OCI-LY1 (cell line): ENCODE data around the gene SLC12A7.
"Not testable (repeated sequence)": the region's sequence is repeated elsewhere in the genome, so short reads cannot be mapped to it uniquely, and the experiment has no call there.

Source experiments
- H2AFZ ChIP-seq: fragments of 200-600 bp; sonication (generic), shearing (Covaris generic); 2 replicates; pipeline ENCODE4 v1.6.0; 2014; ENCODE audit warnings: antibody characterized with exemption, mild to moderate bottlenecking, low read length
- H3F3A ChIP-seq: fragments of 200-600 bp; sonication (generic), shearing (Covaris generic); 2 replicates; pipeline ENCODE4 v1.6.0; 2014; ENCODE audit warnings: mild to moderate bottlenecking, antibody characterized with exemption, low read length, moderate library complexity; ENCODE audit not compliant: insufficient read depth
- H3K27ac ChIP-seq: fragments of 200-600 bp; sonication (generic); 2 replicates; pipeline ENCODE4 v1.5.1; 2014; ENCODE audit warnings: low read length, mixed run types, mild to moderate bottlenecking, low read depth; ENCODE audit not compliant: poor library complexity, severe bottlenecking
- H3K27me3 ChIP-seq: fragments of 200-600 bp; sonication (generic); 2 replicates; pipeline ENCODE4 v1.6.0; 2014; ENCODE audit warnings: antibody characterized with exemption, mild to moderate bottlenecking, low read length, moderate library complexity; ENCODE audit not compliant: insufficient read depth
- H3K36me3 ChIP-seq: fragments of 200-600 bp; sonication (generic); 2 replicates; pipeline ENCODE4 v1.6.1; 2014; ENCODE audit warnings: mild to moderate bottlenecking, antibody characterized with exemption, low read length, moderate library complexity, mixed read lengths; ENCODE audit not compliant: insufficient read depth
- H3K4me1 ChIP-seq: fragments of 200-600 bp; sonication (generic); 2 replicates; pipeline ENCODE4 v1.5.1; 2014; ENCODE audit warnings: mild to moderate bottlenecking, low read length, moderate library complexity; ENCODE audit not compliant: insufficient read depth, severe bottlenecking
- H3K4me2 ChIP-seq: fragments of 200-600 bp; sonication (generic), shearing (Covaris generic); 2 replicates; pipeline ENCODE4 v1.6.1; 2014; ENCODE audit warnings: low read length
- H3K4me3 ChIP-seq: fragments of 200-600 bp; sonication (generic); 2 replicates; pipeline ENCODE4 v1.5.1; 2014; ENCODE audit warnings: low read length, low read depth, mild to moderate bottlenecking, mixed read lengths; ENCODE audit not compliant: poor library complexity, severe bottlenecking
- H3K79me2 ChIP-seq: fragments of 200-600 bp; shearing (Covaris generic); 2 replicates; pipeline ENCODE4 v1.6.1; 2016; ENCODE audit warnings: mixed run types, low read length, mixed read lengths; ENCODE audit not compliant: insufficient read depth
- H3K9ac ChIP-seq: fragments of 200-600 bp; sonication (generic), shearing (Covaris generic); 2 replicates; pipeline ENCODE4 v1.6.1; 2014; ENCODE audit warnings: mild to moderate bottlenecking, low read length, mixed read lengths
- H3K9me2 ChIP-seq: fragments of 200-600 bp; sonication (generic), shearing (Covaris generic); 2 replicates; pipeline ENCODE4 v1.6.1; 2014; ENCODE audit warnings: low read depth, mild to moderate bottlenecking, low read length, mixed read lengths
- H3K9me3 ChIP-seq: fragments of 200-600 bp; shearing (Covaris generic); 2 replicates; pipeline ENCODE4 v1.6.1; 2014; ENCODE audit warnings: low read length, mixed read lengths
- H4K20me1 ChIP-seq: fragments of 200-600 bp; sonication (generic), shearing (Covaris generic); 2 replicates; pipeline ENCODE4 v1.6.0; 2016; ENCODE audit warnings: mild to moderate bottlenecking, low read length; ENCODE audit not compliant: insufficient read depth
- CTCF ChIP-seq: fragments of 200-600 bp; sonication (generic), shearing (Covaris generic); IDR thresholded peaks from 2 replicates; pipeline ENCODE4 v1.5.1; 2017; ENCODE audit warnings: mild to moderate bottlenecking, antibody characterized with exemption, low read length, moderate library complexity, mixed read lengths
- EZH2 ChIP-seq: fragments of 200-600 bp; sonication (generic), shearing (Covaris generic); IDR thresholded peaks from 2 replicates; pipeline ENCODE4 v1.8.0; 2017; ENCODE audit warnings: borderline replicate concordance, mixed run types, mild to moderate bottlenecking, antibody characterized with exemption, low read length, moderate library complexity, mixed read lengths

Gene SLC12A7

DNA sequence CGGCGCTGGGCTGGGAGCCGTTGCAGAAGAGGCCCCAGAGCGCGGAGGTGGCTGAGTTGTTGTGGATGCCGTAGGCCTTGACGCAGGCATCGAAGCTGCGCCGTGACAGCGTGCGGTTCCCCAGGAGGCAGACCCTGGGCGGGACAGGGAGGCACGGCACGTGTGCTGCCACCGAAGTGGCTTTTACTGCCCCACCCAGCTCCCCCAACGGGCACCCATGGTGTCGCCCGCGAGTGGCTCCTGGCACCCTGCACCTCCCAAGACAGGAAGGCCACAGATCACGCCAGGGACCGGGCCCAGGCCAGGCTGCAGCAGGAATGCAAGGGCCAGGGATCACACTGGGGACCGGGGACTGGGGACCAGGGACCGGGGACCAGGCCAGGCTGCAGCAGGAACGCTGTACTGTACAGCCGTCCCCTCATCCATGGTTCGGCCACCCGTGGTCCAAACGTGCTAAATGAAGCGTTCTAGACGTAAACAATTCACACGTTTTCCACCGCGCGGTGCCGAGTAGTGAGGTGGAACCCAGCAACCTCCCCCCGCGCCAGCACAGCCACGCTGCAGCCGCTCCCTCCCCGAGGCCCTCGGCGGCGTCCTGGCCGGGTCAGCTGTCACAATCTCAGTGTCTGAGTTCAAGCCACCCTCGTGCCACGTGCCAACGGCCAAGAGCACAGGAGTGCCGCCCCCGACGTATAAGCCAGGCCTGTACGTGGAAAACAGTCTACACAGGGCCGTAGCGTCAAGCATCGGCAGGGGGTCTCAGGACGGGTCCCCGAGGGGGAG is 27.8 kb downstream of the SLC12A7 start:
- H4K20me1 ChIP-seq, result no peaks in the 10 kb centered on the region
- no peaks in the 10 kb centered on the region; the same call in 1 of the 2 replicates for H3K27me3 ChIP-seq
- H3K9me2 ChIP-seq, result no peaks in the 10 kb centered on the region
- TF ChIP-seq EZH2 (no peak), CTCF (no peak)
- no peaks in the 10 kb centered on the region for H3K36me3 ChIP-seq
- no peaks in the 10 kb centered on the region for H3K9me3 ChIP-seq
- no peaks in the 10 kb centered on the region for H3K79me2 ChIP-seq
- H3F3A ChIP-seq, result no peaks in the 10 kb centered on the region
- H3K4me3 ChIP-seq, result no peak overlapping the region
- H3K4me1 ChIP-seq, result no peaks in the 10 kb centered on the region
- H3K27ac ChIP-seq, result no peak overlapping the region
- no peak overlapping the region for H3K9ac ChIP-seq
- no peak overlapping the region for H2AFZ ChIP-seq
- no peak overlapping the region for H3K4me2 ChIP-seq

DNA sequence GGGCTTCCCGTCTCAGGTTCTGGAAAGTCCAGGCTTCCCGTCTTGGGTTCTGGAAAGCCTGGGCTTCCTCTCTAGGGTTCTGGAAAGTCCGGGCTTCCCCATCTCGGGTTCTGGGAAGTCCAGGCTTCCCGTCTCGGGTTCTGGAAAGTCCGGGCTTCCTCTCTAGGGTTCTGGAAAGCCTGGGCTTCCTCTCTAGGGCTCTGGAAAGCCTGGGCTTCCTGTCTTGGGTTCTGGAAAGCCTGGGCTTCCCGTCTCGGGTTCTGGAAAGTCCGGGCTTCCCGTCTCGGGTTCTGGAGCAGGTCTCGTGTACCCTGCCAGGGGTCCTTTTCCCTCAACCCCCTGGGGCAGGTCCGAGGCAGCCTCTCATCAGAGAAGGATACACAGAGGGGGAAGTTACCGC is 28.8 kb downstream of the SLC12A7 start:
- H3K79me2 ChIP-seq, H3K36me3 ChIP-seq, H2AFZ ChIP-seq, H3K4me2 ChIP-seq, H3K9me3 ChIP-seq, H3K4me3 ChIP-seq, H3K27ac ChIP-seq, H3K4me1 ChIP-seq, H3F3A ChIP-seq, H3K27me3 ChIP-seq, H3K9me2 ChIP-seq, H4K20me1 ChIP-seq, H3K9ac ChIP-seq: not testable (repeated sequence)

GRCh38 chr5:1081519-1081918 is 30.3 kb downstream of the SLC12A7 start:
- H3K79me2 ChIP-seq, result no peaks in the 10 kb centered on the region
- no peaks in the 10 kb centered on the region for H3K36me3 ChIP-seq
- H3K27me3 ChIP-seq, result no peaks in the 10 kb centered on the region; the same call in 1 of the 2 replicates
- no peak overlapping the region for H3K27ac ChIP-seq
- TF ChIP-seq EZH2 (no peak), CTCF (no peak)
- no peaks in the 10 kb centered on the region for H3K9me3 ChIP-seq
- no peak overlapping the region for H2AFZ ChIP-seq
- no peaks in the 10 kb centered on the region for H3K9me2 ChIP-seq
- H3K4me3 ChIP-seq, result no peak overlapping the region
- no peak overlapping the region for H3K4me2 ChIP-seq
- no peaks in the 10 kb centered on the region for H3K4me1 ChIP-seq
- no peaks in the 10 kb centered on the region for H3F3A ChIP-seq
- no peak overlapping the region for H3K9ac ChIP-seq
- H4K20me1 ChIP-seq, result no peaks in the 10 kb centered on the region

DNA sequence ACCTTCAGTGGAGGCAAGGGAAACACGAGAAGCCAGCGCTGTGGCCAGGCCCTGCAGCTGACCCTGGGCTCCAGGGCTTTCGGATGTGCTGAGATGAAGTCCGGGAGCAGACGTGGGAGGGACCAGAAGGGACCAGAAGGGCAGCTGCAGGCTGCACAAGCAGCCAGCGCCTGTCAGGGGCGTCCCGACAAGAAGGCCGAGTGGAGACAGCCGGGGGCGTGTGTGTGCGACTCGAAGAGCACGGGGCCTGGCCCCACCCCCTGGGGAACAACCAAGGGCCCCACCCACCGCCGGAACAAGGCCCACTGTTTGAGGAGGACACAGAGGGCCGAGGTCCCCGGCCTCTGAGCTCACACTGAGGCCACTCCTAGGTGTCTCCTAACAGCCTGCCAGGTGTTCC is 31.4 kb downstream of the SLC12A7 start:
- no peak overlapping the region for H3K4me3 ChIP-seq
- H3K27me3 ChIP-seq, result no peaks in the 10 kb centered on the region; the same call in 1 of the 2 replicates
- H3K36me3 ChIP-seq, result no peaks in the 10 kb centered on the region
- no peak overlapping the region for H3K4me2 ChIP-seq
- H3K79me2 ChIP-seq, result no peaks in the 10 kb centered on the region
- H3K9me3 ChIP-seq, result no peaks in the 10 kb centered on the region
- no peaks in the 10 kb centered on the region for H3F3A ChIP-seq
- H3K4me1 ChIP-seq, result no peaks in the 10 kb centered on the region
- no peaks in the 10 kb centered on the region for H4K20me1 ChIP-seq
- H3K27ac ChIP-seq, result no peak overlapping the region
- H3K9ac ChIP-seq, result no peak overlapping the region
- TF ChIP-seq EZH2, result no peak
- no peak for TF ChIP-seq CTCF
- no peaks in the 10 kb centered on the region for H3K9me2 ChIP-seq
- H2AFZ ChIP-seq, result no peak overlapping the region
